ENCODE data around the gene WDR37.
A peak's percentile ranks its signal among the peaks of the same experiment; 100 is the strongest.

The WDR37 gene

DNA sequence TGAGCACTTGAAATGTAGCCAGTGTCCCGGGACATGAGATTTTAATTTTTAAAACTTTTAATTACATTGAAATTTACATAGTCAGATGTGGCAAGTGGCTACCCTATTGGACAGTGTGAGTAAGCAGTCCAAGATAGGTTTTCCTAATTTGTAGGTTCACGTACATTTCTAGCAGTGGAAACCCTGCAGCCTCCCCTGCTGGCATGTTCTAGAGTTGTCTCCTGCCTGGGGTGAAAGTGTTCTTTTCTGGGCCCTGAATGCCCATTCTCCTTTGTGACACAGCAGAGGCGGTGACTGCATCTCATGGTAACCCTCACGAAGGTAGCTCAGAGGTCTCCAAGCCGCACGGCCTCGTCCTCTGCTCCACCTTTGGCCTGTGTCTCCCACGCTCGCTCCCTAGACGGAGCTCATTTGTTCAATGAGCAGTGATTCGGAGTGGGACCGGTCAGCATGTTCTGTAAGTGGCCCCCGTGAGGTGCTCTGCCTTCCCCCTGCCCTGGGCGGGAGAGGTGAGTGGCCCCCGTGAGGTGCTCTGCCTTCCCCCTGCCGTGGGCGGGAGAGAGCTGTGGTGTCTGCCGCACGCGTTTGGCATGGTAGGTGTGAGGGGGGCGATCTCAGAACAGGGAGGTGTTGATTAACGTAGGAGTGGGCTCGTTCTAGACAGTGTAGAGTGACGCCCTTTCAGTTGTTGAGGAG lies 18.0 kb downstream of the WDR37 start:
- no peak for DNase-seq (ENCODE audit: low spot score)

DNA sequence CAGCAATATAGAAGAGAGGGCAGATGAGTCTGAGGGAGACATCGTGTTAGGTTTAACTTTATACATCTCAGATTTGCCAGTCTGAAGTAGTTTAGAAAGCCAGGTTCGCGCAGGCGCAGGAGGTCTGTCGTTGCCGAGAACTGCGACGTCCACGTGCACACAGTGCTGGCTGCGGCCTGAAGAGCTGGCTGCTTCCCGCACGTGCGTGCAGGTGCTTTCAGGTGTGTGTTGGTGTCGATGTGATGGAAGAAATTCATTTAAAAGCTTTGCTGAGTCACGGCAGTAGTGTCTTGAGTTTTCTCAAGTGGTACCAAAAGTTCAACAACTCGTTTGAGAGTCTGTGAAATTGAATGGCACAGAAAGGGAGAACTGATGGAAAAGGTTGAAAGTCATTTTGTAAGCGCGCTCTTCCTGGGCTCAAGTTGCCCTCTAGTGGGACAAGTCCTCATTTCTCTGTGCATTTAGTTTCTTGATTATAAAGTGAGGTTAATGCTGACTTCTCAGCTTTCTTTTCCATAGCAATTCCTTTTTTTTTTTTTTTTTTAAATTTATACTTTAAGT lies 18.6 kb downstream of the WDR37 start:
- DNase-seq (ENCODE audit: low spot score): no peak

DNA sequence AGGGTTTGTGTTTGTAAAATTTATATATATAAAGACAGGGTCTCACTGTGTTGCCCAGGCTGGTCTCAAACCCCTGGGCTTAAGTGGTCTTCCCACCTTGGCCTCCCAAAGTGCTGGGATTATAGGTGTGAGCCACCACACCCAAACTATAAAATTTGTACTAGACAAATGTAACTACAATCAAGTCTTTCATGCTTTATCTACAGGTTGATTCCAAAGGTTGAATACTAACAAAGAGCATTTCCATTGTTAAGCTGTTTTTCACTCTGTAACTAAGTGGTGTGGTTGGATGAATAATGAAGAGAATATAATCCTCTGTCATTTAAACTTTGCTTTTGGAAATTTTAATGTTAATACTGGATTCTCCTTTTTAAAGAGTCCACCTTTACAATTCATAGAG lies 22.5 kb downstream of the WDR37 start:
- no peak for DNase-seq (ENCODE audit: low spot score)

DNA sequence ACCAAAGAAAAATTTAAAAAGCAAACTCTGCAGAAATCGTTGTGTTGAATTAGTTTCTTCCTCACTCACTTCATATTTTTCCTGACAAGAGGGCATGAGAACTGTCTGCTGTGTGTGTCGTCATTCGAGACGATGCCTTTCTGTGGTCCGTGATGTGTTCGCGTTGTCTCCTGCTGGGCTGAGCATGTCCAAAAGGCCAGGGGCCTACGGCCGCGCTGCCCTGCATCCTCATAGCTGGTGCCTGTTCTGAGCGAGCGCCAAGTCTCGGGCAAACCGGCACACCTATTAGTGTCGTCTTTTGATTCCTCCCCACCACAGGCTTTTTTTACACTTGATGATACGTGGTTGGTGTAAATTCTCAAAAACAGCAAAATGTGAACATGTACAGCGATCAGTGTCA lies 27.4 kb downstream of the WDR37 start:
- DNase-seq (ENCODE audit: low spot score): no peak

DNA sequence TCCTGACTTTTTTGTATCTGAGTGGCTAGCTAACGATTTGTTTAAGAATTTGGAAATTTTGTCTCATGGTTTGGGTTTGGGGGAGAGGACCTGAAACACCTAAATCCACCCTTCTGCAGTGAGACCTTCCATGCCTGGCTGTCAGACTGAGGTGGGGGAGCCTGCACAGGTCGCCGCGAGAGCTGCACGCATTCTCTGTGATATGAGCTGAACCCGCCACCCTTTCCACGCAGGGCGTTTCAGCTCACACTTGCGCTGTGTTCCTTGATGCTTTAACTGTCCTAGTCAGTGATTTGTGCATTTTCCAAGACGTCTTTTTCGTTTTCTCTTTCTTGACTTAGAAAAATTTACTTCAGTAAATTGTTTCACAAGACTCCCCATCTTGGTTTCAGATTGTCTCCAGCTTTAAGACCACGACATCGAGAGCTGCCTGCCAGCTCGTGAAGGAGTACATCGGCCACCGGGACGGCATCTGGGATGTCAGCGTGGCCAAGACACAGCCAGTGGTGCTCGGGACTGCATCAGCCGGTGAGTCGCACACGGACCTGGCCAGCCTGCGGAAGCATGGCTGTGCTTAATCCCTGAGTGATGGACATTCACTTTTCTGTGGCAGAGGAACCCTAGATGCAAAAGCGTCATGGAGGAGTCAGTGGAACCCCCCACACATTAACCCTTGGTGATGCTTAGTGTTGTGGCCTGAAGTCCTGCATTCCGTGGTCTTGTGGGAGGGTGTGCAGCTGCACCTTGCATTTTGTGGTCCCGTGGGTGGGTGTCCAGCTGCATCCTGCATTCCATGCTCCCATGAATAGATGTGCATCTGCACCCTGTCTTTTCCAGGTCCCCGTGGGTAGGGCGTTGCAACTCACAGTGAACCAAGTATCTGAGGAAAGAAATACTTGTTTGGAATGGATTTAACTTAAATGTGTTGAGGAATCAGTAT lies 28.1 kb downstream of the WDR37 start:
- no peak for DNase-seq (ENCODE audit: low spot score)

DNA sequence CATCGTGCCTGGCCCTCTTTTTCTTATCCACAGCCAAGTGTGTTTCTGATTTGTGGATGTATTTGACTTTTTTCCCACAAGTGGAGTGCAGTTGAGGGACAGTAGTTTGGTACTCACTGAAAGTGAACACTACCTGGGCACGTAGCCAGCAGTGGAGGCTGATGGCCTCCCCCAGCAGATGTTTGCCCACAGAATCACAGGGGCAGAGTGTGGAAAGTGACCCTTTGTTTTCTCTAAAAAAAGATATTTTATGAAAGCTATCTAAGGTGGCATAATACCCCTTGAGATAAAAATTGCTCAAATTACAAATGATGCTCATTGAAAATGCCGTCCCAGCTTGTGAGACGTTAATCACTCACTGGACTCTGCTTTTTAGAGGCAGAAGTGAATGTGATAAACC lies 29.1 kb downstream of the WDR37 start:
- DNase-seq (ENCODE audit: low spot score): no peak

DNA sequence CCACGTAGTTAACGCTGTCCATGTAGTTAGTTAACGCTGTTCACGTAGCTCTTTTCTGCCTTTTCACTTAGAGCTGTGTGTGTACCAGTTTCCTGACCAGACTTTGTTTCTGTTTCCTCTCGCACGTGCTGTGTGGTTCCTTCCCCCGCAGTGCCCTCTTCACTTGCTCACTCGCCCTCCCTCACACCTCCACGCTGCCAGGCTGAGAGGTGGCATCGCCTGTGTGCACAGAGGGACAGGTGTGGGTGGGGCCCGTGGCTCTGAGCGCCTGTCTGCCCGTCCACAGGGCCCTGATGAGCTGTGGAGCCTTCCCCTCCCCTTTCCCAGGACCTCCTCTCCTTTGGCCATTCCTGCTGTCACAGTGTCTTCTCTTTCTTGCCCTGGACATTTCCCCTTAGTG lies 30.6 kb downstream of the WDR37 start:
- no peak for DNase-seq (ENCODE audit: low spot score)

DNA sequence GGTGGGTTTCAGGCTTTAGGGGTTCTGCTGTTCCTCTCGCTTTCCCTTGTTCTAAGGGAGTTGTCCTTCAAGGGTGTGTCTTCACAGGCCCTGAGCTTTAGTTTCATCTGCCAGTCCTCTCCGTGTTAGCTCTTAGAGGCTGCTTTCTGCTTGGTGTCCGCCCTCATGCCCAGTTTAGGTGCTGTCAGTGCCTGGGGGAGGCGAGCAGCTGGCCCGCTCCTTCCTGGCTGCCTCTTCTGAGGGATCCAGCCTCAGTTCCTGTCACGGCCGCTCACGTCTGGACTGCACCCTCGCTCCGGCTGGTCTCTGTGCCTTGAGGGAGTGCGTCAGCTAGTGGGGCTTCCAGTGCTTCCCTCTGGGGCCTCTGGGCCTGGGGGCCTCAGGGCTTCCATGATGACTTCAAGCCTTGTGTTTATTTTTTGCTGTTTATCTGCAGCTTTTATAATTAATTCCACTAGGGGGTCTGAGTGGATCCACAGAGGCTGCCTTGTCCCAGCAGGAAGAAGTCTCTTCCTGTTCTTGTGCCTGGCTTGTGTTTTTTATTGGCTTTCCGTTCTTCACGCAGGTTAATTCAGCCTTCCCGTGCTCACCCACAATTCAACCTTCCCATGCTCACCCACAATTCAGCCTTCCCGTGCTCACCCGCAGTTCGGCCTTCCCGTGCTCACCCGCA lies 33.0 kb downstream of the WDR37 start:
- no peak for DNase-seq (ENCODE audit: low spot score)

DNA sequence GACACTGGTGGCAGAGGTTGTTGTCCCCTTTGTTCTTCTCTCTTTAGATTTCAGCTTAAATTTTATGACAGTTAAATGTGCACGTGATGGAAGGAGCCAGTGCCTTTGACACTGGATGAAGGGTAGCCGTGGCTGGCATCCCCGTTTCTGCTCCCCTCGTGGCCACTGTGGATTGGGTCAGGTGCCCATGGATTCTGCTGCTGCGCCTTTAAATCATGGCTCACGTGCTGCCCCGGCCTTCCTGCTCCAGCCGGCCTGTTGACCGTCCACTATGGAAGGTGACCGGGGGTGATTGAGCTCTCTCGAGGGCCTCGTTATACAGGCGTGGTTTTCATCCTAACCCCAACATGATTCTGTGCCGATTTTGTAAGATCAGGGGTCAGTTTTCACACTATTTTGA lies 34.5 kb downstream of the WDR37 start:
- DNase-seq (ENCODE audit: low spot score): no peak

DNA sequence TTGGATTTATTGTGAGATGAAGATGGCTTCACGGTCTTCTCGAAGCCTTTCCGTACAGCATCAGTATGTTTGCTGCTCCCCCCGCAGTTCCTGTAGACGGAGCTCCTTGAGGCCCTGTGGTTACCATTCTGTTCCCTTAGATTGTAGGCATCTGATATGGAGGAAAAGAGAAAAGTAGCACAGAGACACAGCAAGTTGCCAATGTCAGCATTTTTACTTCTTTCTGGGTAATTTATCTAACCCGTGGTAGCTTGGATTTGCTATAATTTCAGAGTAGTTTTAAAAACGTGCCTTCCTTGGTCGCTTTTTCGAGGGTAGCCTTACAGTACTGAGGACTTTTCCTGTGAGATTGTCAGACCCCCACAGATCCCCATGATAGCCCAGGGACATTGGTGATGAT lies 37.5 kb downstream of the WDR37 start:
- no peak for DNase-seq (ENCODE audit: low spot score)

DNA sequence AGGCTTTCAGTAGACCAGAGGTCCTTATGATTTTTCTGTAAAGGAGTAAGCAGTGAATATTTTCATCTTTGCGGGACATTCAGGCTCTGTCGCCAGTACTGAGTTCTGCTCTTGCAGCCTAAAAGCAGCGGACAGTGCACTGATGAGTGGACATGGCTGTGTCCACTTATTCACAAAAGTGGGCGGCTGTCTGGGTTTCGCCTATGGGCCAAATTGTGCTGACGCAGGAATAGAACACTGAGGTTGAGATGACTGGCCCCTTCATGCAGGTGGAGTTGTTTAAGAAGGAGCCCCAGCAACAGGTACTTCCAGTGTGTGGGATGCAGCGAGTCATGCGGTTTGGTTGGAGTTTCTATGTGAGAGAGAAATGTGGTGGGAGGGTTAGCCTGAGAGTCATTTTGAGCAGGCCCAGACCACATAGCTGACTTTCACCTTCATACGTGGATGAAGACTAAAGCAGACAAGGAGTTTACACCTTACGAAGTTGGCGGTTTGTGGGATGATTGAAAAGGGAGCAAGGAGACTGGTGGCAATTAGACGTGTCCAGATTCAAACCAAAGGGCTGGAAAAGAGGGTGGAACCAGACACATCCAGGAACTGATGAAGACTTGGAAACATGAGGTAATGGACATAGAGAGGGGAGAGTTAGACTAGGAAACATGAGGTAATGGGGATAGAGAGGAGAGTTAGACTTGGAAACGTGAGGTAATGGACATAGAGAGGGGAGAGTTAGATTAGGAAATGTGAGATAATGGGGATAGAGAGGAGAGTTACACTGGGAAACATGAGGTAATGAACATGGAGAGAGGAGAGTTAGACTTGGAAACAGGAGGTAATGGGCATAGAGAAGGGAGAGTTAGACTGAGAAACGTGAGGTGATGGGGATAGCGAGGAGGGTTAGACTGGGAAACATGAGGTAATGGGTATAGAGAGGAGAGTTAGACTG lies 38.2 kb downstream of the WDR37 start:
- no peak for DNase-seq (ENCODE audit: low spot score)

DNA sequence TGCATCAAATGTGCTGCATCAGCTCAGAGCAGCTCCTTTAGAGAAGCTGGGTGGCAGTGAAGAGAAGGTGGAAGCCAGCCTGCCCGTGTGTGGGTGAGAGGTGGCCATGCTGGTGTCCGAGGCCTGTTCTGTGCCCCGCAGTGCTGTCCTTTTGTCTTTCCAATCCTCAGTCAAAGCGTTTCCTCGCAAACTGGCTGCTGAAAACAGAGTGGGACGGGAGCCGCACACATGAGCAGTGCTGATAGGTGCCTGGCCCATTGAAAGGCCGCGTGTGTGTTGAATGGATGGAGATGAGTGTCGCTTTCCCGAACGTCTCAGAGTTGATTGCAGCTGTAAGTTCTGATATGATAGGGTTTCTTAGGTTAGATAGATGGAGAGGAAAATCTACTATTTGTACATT lies 39.3 kb downstream of the WDR37 start:
- no peak for DNase-seq (ENCODE audit: low spot score)

DNA sequence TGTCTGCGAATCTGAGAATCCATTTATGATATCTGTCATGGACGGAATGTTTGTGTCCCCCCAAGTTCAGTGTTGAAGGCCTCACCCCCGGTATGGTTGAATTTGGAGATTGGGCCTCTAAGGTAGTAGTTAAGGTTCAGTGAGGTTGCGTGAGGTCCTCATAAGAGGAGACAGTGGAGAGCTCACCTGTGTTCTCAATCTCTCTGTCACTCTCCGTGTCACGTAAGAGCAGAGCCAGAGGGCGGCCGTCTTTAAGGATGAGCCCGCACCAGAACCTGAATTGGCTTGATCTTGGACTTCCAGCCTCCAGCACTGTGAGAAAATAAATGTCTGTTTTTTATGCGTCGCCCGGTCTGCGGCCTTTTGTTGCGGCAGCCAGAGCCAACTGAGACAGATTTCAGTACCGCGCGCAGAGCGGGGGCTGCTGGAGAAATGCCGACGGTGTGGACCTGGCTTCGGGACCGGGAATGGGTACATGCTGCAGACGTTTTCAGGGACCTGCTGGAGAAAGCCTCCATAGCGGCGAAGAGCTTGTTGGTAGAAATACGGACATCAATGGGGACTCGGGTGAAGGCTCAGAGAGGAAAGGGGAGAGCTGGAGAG lies 40.2 kb downstream of the WDR37 start:
- DNase-seq (ENCODE audit: low spot score): no peak

DNA sequence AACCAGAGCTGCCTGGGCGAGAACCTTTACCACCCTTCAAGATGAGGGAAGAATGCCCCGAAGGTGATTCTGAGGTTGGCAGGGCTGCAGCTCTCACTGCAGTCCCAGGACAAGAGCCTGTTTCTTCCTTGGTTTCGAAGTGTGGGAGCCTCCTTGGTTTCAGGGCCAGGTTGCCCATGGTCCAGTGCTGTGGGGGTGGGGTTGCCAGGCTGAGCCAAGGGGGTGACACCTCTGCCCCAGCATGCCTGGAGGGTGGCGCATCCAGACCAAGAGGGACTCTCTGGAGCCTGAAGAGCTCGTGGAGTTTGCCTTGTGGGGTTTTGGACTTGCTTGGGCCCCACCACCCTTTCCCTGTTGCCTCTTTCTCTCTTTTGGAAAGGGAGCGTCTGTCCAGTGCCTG lies 41.3 kb downstream of the WDR37 start:
- no peak for DNase-seq (ENCODE audit: low spot score)

DNA sequence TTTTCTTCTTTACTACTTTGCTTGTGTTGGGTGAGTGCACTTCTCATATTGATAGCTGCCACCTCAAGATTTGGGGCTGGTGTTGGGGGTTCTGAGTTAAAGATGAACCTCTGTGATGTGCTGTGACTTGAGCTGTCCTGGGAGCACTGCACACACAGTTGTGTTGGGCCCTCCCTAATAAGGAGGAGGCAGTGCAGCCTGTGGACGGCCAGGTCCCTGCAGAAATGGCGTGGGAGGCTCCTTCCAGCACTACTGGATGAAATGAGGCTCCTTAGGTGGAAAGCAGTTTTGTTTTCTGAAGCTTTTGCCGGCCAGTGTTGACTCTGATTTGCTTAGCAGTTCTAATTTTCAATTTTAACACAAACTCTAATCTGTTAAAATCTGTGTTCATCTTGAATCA lies 44.0 kb downstream of the WDR37 start:
- no peak for DNase-seq (ENCODE audit: low spot score)

DNA sequence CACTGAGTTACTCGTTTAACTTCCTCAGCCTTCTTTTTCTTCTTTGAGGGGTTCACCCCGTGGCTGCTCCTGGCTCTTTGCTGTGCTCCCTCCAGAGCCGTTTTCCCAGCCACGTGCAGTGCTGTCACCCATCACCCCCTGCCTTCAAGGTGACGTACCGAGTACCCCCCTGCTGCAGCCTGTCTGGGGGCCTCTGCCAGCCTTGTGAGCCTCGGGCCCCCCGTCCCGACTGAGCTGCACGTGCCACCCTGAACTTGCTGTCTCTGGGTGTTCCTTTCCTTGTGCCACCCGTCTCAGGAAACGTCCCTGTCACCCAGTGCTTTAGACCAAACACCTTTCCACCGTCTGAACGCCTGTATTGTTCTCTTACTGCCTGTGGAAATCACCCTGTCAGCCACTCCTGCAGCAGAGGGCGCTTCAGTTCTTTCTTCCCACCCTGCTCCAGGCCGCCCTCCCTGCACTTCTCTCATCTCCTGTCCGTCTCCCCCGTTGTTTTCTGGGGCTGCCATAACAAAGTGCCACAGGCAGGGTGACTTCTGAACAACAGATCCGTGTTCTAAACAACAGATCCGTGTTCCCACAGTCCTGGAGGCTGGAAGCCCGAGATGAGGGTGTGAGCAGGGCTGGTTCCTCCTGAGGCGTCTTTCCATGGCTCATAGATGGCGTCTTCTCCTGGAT lies 44.6 kb downstream of the WDR37 start:
- no peak for DNase-seq (ENCODE audit: low spot score)

DNA sequence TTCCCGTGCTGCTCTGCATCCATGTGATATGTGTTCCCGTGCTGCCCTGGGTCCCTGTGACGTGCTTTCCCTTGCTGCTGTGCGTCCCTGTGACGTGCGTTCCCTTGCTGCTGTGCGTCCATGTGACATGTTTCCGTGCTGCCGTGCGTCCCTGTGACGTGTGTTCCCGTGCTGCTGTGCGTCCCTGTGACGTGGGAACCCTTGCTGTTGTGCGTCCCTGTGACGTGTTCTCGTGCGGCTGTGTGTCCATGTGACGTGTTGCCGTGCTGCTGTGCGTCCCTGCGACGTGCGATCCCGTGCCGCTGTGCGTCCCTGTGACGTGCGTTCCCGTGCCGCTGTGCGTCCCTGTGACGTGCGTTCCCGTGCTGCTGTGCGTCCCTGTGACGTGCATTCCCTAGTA lies 45.8 kb downstream of the WDR37 start:
- no peak for DNase-seq (ENCODE audit: low spot score)

DNA sequence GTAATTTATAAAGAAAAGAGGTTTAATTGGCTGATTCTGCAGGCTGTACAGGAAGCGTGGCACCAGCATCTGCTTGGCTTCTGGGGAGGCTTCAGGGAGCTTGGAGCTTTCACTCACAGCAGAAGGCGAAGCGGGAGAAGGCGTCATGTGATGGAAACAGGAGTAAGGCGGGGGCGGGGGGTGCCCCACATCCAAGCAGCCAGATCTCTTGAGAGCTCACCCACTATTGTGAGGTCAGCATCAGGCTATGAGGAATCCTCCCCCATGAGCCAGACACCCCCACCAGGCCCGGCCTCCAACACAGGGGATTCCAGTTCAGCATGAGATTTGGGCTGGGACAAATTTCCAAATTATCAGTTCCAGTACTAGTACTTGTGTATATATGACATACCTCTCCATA lies 46.2 kb downstream of the WDR37 start:
- no peak for DNase-seq (ENCODE audit: low spot score)

DNA sequence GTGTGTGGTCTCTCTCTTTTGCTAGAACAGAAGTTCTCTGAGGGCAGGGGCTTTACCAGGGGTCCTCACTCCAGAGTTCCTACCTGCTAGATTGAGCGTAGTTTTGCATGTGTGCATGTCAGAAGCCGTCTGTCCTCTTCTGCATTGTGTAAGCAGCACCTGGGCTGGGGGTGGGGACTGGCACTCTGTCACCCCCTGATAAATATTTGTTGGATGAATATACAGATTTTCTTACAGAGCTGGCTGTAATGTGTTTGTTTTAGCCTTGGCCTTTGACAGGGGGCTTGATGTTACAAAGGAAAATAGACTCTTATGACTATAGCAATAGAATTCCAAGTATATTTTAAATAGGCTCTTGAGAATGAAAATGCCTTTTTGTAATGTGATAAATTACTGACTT lies 46.6 kb downstream of the WDR37 start:
- DNase-seq (ENCODE audit: low spot score): peak; percentile 26

DNA sequence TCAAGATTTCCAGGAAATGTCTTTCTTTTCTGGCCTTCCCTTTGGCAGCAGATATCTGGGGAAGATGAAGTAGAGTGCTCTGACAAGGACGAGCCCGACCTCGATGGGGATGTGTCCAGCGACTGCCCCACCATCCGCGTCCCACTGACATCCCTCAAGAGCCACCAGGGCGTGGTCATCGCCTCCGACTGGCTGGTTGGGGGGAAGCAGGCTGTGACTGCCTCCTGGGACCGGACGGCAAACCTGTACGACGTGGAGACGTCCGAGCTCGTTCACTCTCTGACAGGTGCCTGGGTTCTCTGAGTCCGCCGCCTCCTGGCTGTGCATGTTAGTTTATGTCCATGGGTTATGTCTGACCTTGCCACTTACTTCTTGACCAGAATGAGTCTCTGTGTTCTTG lies 47.4 kb downstream of the WDR37 start:
- no peak for DNase-seq (ENCODE audit: low spot score)

DNA sequence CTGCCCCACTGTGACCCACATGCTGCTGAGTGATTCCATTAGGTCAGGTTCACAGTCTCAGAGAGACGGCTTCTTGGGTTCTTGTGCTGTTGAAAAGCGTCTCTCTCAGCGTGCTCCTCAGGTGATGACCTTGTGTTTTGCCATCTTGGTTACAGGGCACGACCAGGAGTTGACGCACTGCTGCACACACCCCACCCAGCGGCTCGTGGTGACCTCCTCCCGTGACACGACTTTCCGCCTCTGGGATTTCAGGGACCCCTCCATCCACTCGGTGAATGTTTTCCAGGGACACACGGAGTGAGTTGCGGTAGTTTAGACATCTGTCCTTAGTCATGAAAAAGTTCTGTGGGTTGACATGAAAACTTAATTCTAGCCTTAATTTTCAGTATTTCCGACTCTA lies 48.8 kb downstream of the WDR37 start:
- DNase-seq (ENCODE audit: low spot score): no peak
